Stimulated activated CD8-positive, alpha-beta memory T cell treated with anti-CD3 and anti-CD28 coated beads, Interleukin-2, amount 100 ng/mL, for 1 hour (primary cell): ENCODE measurements around the gene ONECUT3.
"Not testable (repeated sequence)": the region's sequence is repeated elsewhere in the genome, so short reads cannot be mapped to it uniquely, and the experiment has no call there.

ENCODE experiments used
- DNase-seq, 2 donors: peaks; one replicate each; pipeline ENCODE4 v3.0.0-alpha.2; 2020; ENCODE audit warnings: low read depth in 2 of 2

Gene ONECUT3

DNA sequence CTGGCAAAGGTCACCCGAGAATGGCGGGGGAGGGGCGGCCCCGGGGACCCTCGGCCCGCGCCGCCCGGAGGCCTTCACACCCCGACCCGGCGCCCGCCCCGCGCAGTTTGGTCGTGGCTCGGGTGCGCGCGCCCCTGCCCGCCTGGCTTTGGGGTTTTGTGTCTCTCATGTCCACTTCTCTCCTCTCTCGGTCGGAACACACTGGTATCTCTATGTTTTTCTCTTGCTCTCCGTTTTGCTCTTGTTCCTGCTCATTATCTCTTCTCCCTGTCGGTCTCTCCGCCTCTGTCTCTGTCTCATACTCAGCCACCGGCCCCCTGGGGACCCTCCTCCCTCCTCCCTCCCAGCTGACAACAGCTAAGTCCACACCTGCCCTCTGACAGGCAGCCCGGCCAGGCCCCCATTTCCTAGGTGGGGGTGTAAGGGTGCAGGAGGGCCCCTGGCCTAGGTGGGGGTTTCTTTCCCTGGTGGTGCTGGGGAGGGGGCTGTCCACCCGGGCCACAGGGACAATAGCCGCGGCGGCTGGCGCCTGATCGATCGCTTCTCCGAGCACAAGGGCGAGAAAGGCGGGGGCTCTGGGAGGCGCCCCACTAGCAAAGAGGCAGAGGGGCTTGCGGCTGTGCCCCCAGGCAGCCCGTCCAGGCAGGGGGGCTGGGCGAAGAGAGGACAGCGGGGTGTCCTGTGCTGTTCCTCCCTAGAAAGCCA is 2.3 kb downstream of the ONECUT3 start:
- no peak for DNase-seq

DNA sequence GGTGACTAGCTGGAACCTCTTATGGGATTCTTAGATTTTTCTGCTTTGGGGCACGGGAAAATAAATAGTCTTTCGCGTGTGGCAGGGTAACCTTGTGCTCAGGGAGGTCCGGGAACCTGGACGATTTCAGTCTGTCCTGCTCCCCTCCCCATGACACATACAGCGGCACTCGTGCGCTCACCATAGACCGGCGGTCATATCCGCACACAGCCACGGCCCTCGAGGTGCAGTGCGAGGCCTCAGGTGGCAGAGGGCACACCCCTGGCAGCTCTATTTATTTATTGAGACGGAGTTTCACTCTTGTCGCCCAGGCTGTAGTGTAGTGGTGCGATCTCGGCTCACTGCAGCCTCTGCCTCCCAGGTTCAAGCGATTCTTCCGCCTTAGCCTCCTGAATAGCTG is 3.0 kb downstream of the ONECUT3 start:
- no peak for DNase-seq

DNA sequence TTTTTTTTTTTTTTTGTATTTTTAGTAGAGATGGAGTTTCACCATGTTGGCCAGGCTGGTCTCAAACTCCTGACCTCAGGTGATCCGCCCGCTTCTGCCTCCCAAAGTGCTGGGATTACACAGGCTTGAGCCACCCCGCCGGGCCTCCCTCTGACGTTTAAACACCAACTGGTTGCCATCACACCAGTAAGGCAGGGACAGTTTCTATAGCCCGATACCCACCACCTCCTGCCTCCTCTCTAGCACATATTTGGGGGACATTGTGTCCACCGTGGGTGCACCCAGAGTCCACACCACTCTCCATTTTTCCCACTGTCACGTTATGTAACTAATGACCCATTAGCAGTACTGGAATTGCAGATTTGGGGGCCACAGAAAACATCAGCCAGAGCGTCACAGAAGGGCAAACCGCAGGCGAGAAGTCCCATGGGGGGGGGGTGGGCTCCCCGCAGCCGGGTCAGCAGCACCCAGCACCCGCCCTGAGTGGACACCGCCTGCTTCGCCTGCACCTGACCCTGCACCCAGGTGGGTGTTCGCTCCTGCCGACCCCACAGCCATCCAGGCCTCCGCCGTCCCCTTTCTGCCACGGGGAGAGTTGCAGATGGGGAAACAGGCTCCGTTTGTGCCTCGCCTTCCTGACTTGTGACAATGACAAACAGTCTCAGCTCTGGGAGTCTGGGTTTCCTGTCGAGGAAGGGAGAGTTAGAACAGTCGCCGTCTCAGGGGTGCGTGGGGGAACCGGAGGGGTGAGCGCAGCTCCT is 3.6 kb downstream of the ONECUT3 start:
- no peak for DNase-seq

DNA sequence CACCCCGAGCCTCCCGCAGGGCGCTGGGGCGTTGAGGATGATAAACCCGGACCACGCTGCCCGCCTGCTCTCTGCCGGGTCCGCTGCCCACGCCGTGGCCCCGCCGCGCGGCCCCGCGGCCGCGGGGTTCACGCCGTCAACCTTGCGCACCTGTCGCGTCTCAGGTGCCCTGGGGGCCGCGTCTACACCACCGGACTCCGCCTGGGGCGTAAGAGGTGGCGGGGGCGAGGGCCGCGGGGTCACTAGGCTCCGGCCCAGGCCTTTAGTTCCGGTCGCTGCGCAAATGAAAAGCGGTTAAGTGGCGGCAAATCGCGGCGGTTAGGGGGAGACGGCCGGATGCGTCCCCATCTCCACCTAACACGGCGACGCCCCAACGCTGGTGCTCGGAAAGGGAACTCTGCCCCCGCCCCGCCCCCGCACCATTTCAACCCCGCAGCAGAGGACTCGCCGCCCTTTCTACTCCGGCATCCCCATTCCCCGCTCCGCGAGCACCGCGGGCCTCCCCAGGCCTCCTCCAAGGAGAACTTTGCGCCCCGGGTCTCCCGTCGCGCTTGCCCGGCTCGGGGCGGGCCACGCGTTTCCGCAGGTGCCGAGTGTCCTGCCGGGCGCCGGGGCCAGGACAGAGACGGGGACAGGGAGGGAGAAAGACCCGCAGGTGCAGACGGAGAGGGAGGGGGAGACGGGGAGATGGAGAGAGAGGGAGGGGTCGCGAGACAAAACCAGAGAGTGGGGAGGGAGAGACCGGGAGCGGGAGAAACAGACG is 4.3 kb downstream of the ONECUT3 start:
- no peak for DNase-seq

DNA sequence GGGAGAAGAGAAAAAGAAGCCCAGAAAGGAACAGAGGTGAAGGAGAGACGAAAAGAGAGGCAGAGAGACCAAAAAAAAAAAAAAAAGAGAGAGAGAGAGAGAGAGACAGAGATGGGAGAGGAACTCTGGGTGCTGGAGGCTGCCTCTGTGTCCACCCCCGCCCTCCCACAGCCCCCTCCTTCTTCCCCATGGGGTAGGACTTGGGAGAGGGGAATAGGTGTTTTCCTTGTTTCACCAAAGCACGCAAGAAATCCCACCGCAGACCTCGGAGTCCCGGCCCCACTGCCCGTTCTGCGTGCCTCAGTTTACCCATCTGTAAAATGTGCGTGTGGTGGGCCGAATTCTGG is 4.9 kb downstream of the ONECUT3 start:
- no peak for DNase-seq

DNA sequence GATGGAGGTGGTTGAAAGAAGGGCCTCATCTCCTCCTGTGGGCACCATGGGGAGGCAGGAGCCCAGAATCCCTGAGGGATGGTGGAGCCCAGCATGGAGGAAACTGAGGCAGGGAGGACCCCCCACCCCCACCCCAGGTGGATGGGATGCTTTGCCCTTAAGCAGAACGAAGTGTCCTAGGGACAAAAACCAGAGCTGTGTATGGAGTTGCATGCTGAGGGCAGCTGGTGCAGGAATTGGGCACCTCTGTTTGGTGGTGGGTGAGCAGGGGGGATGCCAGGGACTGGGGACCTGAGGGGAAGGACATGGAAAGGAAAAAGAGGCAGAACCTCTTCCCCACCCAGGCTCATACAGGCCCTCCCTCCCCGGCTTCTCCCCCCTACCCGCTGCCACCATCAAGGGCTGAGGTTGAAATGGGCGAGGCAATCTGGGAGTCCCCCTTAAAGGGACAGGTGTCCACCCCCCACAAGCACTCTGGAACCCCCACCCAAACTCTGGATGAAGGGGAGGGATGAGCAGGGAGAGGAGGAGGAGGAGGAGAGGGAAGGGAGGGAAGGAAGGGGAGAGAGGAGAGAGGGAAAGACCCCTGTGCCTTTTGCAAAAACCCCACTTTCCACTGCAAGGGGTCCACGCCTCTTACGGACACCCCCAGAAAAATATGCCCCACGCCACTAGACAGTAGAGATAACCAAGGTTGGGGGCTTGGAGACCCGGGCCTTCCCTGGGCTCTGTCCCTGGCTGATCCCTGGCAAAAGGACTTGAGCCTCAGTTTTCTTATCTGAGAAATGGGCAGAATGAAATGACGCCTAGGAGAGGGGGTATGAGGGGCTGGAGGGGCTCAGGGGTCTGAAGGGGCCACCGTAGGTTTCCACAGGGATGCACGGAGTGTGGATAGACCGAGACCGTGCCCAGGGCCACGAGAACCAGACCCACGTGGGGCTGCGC is 5.9 kb downstream of the ONECUT3 start:
- no peak for DNase-seq

DNA sequence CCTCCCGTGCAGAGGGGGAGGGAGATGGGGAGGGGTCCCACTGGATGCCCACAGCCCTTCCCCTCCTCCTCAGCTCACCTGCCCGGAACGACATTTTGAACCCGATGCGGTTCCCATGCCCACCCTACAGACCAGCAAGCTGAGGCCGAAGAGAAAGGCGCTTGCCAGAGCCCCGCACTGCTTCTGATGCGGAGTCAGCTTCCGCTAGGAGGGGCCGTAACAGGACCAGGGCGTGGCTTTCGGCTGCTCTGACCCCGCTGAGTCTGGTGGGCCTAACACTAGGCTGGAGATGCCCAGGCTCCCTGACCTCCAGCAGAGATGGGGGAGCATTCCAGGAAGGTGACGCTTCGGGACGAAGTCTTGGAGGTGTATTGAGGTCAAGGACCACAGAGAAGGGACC is 6.7 kb downstream of the ONECUT3 start:
- DNase-seq, result no peak

DNA sequence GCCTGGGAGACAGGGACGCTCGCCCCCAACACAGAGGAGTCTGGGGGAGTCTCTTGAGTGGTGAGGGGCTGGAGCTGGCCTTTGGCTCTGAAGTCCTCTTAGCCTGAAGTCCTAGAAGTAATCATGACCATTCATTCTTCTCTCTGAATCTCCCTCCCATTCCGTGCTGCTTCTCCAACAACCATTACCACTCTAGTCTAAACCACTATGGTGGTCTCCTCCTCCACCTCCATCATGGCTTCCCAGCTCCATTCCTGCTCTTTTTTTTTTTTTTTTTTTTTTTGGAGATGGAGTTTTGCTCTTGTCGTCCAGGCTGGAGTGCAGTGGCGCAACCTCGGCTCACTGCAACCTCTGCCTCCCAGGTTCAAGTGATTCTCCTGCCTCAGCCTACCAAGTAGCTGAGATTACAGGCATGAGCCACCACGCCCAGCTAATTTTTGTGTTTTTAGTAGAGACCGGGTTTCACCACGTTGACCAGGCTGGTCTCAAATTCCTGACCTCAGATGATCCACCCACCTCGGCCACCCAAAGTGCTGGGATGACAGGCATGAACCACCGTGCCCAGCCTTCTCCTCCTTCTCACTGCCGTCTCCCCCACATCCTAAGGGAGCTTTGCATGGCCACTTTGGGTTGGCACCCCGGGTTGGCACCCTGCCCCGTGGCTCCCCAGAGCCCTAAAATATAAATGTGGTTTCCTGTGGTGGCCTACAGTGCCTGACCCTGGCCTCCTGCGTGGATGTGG is 7.7 kb downstream of the ONECUT3 start:
- DNase-seq, result not testable (repeated sequence)

DNA sequence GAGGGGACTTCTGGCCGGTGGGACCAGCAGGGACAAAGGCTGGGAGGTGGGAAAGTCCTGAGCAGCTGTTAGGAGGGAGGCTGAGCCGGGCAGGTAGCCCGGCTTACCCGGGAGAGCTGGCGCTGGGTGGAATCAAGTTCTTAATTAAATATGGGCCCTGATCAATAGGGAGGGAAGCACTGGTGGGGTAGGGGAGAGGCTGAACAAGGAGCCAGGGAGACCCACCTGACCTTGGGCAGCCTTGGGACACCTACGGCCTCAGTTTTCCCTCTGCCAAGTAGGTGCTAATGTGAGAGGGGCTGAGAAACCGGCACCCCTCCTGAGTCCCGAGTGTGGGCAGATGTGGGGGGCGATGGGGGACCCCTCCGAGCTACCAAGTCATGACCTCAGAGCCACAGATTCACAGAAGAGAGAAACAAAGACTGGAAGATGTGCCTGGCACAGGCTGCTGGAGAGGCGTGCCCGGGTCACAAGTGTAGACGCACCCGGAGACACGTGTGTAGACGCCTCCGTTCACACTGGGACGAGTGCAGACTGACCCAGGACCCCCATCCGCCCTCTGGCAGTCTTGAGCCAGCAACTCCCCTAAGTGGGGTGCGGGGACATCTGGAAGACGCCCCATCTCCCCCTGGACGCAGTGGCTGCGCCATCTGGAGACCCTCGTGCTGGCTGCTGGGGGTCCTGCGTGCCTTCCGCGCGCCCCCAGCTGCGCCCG is 8.4 kb downstream of the ONECUT3 start:
- no peak for DNase-seq

DNA sequence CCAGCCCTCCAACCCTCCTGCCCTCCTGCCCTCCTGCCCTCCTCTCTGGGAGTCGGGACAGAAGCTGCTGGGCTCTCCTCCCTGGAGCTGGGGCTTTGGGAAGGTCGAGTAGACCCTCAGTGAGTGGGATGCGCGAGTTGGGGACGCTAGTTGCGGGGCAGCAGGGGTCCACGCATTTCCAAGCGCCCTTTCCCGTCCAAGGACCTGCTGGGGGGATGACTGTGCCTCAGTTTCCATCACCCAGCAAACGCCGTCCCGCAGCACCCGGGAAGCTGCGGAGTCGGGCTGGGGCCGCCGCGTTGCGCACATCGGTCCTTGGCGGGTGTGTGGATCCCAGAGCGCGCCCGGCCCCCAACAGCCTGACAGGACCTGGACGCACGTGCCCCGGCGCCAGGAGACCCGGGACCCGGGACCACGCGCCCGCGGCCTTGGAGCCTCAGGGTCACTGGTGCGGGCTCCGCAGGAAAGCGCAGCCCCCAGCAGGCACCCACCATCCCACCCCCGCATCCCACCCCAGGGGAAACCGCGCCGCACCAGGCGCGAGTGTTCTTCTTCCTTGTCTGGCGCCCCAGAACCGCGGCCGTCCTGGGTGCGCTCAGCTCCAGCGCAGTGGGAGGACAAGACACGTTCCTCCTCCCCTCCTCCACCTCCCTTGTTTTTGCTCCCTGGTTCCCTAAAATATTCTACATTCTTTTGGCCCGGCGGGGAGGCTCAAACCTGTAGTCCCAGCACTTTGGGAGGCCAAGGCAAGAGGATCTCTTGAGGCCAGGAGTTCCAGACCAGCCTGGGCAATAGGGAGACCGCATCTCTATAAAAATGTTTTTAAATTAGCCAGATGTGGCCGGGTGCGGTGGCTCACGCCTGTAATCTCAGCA is 9.2 kb downstream of the ONECUT3 start:
- DNase-seq, result no peak

DNA sequence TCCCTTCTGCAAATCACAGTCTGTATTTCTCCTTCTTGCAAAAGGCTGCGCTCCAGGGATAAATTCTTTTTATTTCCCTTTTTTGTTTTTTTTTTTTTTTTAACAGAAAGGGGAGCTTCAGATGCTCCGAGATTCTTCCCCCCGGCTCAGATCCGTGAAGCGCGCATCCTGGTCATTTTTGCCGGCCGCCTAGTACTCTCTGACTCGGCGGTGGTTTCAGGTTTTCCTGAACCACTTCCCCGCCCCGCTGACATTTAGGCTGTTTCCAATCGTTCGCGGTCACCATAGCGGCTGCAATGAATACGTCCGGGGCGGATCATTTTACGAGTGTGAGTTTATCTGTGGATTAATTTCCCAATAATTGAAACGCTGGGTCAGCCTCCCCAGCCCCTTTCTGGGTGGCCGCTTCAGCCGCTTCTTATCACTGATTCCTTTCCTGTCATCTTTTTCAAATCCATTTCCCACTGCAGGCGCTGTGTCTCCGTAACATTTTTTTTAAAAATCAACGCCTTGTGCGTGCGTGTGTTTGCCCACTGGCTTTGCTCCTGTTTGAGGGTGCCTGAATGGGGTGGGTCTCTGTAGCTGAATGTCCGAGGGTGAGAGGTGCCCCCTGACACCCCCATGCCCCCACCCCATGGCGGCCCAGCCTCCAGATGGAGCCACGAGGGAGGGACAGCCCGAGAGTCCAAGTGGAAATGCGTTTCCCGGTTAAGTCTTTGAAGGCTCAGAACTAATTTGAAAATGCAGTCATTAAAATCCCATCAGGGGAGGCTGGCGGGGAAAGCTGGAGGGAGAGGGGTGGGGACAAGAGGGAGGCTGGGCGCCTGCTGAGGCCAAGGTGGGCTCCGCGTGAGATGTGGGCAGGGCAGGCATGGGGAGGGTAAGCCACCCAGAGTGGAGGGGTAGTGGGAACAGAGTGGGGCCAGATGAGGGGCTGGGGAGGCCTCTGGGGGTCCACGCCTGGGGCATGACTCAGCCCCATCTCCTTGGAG is 10.6 kb downstream of the ONECUT3 start:
- no peak for DNase-seq

DNA sequence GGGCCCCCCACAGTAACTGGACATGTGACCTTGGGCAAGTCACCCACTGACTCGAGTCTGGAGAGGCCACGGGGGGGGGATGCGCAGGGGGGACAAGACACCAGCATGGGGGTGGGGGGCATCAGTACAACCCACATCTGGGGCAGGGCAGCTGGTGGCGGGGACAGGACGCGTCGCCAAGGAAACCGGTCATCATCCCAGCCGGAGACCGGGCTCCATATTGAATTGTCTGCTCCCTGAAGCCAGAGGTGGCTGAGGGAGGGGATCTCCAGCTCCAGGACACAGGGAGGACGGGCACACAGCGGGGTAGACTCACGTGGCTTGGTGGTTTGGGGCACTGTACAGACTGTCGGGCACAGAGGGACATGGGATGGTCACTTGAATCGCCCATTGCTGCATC is 11.4 kb downstream of the ONECUT3 start:
- no peak for DNase-seq

DNA sequence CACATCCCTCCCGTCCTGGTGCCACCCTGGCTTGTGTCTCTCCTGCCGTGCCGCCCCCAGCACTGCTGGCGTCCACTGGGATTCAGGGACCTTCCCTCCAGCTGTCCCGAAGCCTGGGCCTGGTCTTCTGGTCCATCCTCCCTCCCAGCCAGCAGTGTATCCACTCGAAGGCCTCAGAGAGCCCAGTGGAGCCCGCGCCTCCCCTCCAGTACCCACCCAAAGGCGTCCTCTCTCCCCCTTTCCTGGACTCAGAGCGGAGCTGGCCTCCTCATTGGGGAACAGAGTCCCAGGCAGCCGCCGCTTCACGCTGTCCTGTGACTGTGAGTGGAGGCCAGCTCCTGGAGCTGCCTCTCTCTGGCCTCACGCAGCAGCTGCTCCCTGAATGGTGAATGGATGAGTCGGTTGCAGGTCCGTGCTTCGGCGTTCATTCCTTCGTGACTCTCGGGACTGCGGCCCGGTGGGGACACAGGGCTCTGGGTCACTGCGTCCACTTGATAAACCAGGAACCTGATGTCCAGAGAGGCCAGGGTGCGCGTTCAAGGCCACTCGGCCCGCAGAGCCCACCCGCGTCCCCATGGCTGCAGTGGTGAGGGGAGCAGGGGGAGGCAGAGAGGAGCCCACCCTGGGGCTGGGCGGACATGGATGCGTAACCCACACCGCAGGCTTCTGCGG is 12.1 kb downstream of the ONECUT3 start:
- no peak for DNase-seq

DNA sequence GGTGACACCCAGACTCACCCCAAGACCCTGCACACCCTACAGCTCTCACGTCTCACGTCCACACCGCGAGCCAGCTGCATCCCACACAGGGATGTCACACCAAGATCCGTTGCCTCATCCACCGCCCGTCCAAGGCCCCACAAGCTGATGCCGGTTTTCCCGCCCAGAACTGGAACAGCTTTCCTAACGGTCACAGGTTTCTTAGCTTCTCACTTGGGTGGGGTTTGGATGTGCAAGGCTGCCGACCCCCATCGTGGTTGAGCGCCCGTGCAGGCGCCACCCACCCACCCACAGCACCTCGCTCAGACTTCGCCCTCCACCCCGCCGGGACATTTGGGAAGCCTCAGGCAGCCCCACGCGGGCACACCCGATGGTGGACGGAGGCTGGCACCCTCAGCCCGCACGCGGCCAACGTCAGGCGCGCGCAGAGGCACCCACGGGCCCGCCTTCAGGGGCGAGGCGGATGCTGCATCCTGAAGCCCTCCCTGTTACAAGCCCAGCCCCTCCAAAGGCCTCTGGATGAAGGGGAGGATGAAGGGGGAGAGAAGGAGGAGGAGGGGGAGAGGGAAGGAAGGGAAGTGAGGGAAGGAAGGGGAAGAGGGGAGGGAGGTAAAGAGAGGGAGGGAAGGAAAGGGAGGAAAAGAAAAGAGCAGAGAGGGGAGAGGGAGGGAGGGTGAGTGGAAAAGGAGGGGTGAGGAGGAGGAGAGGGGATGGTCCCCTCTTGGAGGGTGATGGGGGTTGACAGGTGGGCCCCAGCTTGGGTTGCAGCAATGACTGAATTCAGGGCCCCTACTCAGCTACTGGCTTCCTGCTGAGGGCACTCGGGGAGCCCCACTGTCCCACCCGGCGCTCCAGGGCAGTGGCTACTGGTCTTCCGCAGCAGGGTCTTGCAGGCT is 12.8 kb downstream of the ONECUT3 start:
- no peak for DNase-seq

DNA sequence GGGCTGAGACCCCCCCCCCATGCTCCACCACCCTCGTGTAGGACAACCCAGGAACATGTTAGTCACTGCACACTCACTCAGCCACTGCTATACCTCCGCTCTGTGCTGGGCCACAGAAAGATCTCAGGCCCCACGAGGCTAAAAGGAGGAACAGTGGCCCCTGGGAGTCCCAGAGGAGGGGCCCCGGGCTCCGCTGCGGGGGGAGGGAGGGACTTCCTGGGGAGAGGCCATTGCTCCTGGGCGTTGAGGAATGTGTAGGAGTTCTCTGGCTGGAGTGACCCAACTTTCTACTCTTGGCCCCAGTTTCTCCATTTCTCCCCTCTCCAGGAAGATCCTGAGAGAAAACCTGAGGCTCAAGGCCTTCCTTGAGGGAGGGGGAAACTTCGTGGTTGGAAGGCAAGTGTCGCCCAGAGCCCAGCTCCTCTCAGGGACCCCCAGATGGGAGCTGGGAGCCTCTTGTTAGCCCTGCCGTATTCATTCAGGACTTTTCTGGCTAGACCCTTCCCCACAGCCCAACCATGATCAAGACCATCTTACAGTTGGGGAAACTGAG is 13.6 kb downstream of the ONECUT3 start:
- DNase-seq, result no peak

DNA sequence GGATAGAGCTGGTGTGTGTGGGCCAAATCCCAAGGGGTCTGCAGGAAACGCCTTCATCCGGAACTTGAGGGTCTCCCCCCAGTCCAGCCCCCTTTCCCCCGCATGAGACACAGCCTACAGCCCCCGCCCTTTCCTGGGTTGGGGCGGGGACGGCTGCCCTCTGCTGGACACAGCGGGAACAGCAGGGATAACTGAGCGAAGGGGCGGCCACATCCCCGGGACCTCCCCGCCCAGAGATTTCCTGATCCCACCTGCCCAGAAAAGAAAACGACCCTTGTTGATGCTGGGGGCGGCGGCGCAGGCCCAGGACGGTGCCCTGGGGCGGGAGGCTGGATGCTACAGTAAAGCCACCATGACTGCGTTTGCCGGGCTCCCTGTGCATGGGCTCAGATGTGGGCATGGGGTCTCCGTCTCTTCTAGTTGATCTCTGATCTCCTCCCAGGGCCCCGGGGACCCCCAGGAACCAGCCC is 14.2 kb downstream of the ONECUT3 start:
- peak; percentile 18 to 35 for DNase-seq
